ENCODE data around the gene TASP1.
"Not testable (repeated sequence)": the region's sequence is repeated elsewhere in the genome, so short reads cannot be mapped to it uniquely, and the experiment has no call there.

Gene TASP1

DNA sequence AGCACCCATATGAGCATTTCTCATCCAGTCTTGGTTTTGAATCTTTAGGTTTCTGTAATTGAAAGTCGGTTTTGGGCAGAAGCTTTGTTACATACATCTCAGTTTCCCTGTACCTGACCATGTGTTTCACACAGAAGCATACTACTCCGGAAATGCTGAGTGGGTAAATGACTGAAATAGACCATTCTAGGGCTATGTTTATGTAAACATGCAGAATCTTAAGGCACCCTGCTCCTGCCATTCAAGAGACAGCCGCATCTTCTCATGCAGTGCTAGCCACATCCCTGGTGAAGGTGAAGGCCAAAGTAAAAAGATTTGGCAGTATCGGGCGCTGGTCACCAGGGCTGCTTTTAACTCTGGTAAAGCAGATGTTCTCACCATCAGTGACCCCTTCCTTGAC is 246.3 kb downstream of the TASP1 start:
- FAIRE-seq, result no peak

DNA sequence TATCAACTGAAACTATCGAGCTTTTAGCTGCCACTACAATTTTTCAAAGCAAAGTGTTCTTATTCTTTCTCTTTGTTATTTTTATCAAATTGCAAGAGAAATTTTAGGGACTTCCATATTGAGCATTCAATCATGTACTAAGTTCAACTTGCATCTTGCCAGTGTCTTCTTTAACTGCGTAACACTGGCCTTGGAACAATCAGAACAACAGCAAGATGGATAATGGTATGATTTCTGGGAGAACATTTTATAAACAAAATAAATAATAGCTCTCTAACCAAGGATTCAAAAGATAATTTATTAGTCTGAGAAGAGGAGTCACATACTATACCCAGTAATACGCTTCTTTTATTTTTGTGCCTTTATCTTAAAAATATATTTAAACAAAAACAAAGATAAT is 249.6 kb downstream of the TASP1 start:
- no peak for FAIRE-seq

DNA sequence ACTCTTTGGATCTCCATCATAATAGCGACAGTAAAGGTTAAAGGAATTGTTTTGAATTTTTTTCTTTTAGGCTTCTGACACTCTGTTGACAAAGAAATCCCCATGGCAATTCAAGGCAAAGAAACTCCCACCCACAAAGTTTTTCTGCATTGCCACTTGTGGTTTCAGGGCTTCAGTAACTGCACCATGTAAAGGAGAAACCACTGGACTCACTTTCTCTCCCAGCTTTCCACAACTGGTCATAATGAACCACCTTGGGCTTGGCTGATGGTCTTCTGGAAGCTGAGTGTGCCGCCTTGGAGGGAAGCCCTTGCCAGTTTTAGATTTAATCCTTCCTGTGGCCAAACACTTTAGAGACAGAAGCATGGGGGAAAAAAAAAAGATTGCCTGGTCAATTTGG is 254.6 kb downstream of the TASP1 start:
- FAIRE-seq, result no peak

DNA sequence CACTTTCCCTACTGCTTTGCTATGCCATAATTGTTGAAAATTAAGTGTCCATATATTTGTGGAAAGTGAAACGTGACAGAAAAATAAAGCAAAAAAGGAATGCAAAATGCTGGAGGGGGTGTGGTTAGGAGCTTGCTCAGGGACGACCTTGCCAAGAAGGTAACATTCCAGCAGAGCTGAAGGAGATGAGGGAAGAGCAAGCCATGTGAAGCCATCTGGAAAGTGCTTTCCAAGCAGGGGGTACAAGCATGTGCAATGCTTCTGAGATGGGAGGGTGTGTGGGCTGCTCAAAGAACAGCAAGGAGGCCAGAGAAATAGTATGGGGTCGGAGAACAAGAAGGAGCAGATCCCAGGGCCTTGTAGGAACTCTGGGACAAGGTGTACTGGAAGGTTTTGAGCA is 255.9 kb downstream of the TASP1 start:
- no peak for FAIRE-seq

DNA sequence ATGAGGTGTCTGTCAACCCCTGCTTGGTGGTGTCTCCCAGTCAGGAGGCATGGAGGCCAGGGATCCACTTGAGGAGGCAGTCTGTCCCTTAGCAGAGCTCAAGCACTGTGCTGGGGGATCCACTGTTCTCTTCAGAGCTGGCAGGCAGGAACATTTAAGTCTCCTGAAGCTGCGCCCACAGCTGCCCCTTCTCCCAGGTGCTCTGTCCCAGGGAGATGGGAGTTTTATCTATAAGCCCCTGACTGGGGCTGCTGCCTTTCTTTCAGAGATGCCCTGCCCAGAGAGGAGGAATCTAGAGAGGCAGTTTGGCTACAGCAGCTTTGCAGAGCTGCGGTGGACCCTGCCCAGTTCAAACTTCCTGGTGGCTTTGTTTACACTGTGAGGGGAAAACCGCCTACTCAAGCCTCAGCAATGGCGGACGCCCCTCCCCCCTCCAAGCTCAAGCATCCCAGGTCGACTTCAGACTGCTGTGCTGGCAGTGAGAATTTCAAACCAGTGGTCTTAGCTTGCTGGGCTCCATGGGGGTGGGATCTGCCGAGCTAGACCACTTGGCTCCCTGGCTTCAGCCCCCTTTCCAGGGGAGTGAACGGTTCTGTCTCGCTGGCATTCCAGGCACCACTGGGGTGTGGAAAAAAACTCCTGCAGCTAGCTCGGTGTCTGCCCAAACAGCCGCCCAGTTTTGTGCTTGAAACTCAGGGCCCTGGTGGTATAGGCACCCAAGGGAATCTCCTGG is 258.1 kb downstream of the TASP1 start:
- not testable (repeated sequence) for FAIRE-seq

DNA sequence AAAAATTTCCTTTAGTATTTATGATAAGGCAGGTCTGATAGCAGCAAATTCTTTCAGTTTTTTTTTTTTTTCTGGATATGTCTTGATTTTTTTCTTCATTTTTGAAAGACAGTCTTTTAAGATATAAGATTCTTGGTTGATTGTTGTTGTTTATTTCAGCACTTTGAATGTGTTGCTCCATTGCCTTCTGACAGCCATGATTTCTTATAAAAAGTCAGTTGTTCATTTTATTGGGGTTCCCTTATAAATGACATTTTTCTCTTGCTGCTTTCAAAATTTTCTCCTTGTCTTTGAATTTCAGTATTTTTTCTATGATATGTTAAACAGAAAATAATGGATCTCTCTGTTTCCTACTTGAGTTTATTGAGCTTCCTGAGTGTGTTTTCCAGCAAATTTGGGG is 265.3 kb downstream of the TASP1 start:
- FAIRE-seq, result no peak

DNA sequence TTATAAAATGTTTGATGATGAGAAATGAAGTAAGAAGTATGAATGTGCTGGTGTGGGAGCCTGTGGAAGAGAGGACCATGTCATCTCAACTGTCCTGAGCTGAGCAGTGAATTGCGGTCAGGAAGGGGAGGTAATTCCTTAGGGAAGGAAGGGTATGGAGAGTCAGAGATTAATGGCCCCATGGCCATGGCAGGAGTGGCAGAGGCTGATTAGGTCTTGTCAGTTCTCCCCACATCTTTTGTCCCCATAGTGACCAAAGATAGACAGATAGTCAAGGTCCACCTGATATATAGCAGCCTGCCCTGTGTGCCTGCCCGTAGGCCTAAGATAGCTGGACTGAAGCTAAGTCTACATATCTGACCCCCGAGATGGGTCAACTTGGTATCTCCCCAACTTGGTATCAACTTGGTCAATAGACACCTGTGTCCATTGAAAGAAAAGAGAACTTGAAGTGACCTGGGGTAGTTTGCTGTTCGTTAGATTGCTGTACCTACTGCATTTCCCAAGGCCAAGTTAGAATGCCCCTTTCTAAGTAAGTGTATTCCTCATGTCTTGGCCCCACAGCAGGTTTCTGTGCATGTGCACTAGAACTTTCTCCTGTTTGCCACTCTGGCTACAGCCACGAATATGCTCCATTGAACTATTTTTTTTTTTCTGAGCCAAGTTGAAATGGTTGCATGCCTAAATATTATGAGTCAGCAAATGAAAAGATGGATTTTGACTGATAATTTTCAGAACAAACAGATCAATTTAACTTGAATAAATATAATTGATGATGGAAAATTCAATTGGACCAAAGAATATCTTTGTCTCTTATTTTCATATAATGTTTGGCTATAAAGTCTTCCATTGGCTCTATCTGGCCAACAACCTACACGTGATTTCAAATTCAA is 274.2 kb downstream of the TASP1 start:
- no peak for FAIRE-seq

DNA sequence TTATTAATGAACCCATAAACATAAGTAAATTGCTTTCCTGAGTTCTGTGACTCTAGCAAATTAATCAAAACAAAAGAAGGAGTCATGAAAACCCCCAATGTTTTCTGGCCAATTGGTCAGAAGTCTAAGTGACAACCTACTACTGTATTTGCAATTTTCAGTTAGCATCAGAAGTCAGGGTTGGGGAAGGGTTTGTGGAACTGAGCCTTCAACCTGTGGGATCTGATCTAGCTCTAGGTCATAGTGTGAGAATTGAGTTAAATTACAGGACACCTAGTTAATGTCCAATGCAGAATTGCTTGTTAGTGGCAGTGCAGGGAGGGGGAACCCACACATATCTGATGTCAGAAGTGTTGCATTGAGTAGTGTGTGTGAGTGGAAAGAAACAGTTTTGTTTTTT is 275.3 kb downstream of the TASP1 start:
- no peak for FAIRE-seq

DNA sequence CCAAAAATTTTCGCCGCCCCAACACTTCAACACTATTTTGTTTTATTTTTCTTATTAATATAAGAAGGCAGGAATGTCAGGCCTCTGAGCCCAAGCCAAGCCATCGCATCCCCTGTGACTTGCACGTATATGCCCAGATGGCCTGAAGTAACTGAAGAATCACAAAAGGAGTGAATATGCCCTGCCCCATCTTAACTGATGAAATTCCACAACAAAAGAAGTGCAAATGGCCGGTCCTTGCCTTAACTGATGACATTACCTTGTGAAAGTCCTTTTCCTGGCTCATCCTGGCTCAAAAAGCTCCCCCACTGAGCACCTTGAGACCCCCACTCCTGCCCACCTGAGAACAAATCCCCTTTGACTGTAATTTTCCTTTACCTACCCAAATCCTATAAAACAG is 276.6 kb downstream of the TASP1 start:
- FAIRE-seq, result not testable (repeated sequence)

DNA sequence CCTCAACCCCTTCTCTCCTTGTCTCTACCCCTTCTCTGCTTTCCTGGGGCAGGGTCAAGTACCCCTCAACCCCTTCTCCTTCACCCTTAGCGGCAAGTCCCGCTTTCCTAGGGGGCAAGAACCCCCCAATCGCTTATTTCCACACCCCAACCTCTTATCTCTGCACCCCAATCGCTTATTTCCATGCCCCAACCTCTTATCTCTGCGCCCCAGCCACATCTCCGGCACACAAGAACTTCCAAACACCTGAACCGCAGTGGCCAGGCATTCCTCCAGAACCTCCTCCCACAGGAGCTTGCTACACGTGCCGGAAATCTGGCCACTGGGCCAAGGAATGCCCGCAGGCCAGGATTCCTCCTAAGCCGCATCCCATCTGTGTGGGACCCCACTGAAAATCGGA is 279.8 kb downstream of the TASP1 start:
- not testable (repeated sequence) for FAIRE-seq

DNA sequence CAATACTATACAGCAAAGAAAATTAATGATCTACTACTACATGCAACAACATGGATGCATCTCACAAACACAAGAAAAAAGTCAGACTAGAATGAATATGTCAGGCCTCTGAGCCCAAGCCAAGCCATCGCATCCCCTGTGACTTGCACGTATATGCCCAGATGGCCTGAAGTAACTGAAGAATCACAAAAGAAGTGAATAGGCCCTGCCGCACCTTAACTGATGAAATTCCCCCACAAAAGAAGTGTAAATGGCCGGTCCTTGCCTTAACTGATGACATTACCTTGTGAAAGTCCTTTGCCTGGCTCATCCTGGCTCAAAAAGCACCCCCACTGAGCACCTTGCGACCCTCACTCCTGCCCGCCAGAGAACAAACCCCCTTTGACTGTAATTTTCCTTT is 280.9 kb downstream of the TASP1 start:
- not testable (repeated sequence) for FAIRE-seq

DNA sequence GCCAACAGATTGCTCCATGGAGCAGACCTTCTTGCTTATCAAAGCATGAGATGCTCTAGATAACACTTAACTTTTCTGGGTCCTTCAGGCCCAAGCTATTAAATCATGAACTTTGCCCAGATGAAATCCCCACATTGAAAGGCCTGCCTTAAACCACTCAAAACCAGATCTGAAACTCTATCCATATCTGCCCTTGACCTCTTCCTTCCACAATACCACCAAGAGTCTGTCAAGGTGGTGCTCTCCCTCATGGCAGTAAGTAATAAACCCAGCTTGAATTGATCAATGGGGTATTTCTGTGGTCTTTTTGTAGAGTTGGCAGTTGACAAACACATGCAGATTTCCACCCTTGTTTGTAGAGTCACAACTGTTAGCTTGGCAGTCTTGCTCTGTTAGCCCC is 282.1 kb downstream of the TASP1 start:
- no peak for FAIRE-seq

DNA sequence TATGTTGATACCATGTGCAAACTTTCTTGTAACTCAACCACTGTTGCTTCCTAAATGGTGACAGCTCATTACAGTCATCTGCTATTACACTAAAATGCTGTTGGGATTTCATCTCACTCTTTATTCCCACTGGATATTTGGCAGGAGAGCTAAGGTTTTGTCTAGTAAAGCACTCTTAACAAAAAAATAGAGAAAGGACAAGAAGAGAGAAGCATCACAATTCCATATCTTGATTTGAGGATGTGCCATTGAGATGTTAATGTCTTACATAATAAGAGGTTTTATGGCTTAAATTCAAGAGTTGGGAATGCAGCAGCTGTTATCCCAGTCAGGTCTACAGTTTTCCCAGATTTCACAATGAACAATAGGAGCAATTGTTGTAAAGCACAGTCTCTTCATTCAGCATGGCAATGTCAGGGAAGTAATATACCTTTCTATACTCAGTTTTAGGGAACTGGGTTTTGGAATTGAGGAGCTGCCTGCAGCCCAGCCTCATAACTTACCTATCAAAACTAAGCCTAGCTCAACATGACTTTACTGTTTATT is 282.7 kb downstream of the TASP1 start:
- FAIRE-seq, result no peak

DNA sequence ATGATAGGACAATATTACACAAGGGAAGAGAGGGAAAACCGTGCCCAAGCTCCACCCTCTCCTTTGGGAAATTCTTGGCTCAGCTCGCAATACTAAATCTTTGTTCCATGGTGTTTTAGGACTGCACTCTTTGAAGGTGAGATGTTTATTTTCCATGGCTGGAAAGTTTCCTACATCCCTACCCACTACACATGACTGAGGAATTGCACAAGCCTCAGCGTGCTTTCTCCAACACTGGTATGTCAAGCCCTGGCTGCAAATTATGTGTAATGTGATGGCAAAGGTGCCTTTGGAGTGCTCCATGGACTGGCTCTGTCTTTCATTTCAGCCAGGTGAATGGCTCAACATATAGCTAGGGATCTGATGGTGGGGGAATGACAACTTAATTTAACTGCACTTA is 283.3 kb downstream of the TASP1 start:
- FAIRE-seq, result no peak

DNA sequence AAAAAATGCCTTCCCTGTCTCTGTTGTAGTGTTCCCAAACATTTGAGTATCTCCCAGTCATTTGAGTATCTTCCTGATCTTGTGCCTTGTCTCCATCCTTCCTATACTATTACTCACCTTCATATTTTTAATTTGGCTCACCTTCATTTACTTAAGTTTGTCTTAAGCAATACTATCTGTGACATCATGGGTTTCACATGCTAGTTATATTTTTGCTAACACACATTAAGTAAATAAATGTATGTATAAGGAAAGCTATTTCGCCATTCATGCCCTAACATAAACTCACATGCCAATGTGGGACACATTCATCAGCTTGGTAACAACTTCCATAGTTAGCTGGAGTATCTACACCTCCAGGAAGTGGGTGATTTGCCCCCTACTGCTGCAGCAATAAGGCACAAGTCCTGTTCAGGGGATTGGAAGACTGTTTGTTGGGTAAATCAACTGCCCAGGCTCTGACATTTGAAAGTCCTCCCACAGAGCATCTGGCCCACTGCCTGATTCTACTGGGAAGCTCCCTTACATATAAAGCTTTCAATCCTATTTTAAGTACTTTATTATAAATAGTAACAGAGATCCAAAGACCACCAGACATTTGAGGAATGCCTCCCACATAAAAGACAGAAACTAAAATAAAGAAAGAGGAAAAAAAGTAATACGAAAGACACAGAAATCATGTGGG is 285.3 kb downstream of the TASP1 start:
- FAIRE-seq, result no peak

DNA sequence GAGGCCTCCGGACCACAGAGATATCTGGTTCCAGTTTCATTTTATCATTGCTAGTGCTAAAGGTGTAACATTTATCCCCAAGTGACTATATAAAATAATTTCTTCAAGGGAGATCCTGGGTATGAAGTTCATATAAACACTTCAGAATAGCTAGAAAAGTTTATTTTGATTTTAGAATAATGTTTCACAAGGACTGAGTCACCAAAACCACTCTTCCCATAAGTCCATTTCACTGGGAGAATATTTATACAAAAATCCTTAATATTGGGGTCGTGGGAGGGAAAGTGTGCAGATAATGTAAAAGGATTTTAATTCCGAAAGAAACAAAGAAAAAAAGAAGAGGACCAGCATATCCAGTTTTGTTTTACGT is 289.5 kb downstream of the TASP1 start:
- no peak for FAIRE-seq

DNA sequence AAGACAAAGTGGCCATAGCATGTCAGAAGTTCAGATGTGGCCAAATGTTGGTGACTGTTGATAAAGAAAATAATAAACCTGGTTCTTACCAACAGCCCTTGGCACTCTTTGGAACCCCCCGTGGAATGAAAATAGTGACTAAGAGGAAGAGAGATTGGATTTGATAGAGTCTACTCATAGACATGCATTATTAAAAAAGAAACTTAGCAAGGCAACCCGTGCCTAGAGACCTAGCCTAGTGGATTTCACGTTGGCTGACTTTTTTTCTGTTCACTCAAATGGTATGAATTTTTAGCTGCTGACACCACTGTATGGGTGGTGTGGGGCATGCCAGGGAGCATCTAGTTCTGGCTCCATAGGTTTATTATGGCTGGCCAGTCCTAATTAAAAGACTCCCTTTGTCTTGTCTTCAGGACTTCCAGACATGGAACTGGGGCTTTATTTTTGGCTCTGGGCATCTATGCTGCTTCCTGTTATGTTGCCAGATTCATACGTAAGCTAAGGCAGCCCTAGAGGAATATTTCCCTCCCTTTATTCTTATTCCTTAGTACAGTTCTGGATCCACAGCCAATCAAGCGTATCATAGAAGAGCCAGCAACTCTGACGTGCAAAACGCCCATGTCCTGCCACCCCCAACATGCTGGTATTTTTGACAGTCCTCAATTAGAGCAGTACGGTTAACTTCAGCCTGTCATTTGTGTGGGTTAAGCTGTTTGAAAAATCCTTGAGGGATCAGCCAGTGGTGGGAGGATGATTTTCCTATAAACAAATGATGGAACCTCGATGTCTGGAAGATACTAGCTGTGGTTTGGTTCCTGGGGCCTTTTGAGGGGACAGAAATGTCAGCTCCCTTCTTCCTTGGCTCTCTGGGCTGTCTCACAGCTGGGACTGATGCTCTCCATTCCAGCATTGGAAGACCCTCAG is 290.2 kb downstream of the TASP1 start:
- no peak for FAIRE-seq

DNA sequence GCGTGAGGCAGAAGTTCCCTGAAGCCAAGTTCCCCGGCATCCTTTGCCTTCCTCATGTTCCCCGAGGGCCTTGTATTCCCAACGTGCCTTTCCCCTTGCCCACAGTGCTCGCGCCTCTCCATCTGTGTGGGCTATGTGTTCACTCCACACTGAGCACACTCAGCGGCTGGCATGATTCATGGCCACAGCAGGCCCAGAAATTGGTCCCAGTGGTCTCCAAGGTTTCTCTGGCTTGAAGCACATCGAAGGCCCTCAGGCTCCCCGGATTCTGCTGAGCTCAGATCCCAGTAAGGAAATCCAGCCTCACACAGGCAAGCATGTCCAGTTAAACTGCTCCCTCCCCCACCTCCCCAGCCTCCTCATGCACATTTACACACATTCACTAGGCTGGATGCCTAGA is 294.1 kb downstream of the TASP1 start:
- no peak for FAIRE-seq

DNA sequence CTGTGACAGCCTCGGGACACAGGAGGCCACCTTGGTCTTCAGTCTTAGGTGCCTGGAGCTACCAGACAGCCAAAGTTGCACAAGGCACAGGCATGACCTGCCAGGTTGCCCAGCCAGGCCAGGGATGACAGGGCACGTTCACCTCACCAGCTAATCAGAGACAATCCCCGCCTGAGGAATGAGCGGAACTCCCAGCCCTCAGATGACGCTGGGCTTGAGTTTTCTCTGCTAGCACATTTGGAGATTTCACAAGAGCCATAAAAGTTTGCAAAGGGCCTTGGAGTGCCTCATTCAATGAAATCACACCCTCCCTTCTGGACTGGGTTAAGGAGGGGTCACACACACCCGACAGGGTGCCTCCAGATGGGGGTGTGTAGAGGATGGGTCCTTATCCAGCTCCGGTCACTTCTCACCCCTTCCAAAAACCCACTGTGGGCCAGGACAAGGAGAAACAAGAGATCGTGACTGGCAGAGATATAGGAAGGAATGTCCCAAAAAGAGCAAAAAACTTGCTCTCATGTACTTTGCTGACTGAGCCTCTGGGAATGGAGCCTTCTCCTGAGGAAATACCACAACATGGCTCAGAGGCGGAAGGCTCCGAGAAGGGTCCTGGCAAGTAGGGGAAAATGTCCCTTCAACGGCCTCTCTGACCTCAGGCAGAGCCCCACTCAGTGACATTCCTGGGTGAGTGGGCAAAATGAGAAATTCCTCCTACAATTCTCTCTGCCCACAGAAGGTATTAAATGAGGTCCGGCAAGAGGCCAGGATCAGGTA is 296.1 kb downstream of the TASP1 start:
- no peak for FAIRE-seq

DNA sequence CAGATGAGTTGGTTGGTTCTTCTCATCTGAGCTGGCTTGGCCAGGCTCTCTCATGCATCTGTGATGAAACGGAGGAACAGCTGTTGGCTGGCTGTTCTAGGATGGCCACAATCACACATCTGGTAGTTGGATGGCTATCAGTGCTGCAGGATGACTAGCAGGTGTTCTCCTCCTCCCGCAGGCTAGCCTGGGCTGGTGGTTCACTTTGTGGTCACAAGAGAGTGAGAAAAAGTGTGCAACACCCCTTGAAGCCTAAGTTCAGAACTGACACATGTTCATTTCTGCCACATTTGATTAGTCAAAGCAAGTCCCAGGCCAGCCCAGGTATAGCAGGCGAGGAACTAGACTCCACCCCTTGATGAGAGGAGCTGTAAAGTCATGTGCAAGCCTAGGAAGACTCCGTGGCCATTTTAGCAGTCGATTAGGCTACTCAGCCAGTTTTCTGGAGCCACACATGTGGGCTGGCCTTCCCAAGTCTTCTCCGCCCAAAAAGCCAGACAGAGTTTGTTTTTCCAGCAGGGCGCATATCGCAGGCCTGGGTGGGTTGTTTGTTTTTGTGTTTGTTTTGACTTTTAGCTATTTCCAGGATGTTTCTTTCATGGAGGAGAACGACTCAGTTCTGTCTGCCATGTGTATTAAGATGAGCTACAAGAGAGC is 296.9 kb downstream of the TASP1 start:
- FAIRE-seq, result no peak

DNA sequence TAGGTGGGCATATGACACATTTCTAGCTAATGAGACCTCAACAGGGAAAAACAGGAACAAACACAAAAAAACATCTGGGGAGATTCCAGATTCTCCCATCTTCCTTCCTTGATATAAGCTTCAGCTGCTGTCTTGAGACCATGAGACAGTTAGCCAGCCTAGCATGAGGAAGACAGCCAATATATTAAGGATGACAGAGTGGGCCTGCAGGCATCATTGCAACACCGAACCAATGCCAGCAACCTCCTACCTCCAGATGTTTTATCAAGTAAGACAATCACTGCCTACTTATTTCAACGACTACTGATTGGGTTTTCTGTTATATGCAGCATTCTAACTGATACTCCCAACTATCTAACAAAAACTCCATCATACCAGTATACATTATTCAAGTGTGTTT is 298.6 kb downstream of the TASP1 start:
- FAIRE-seq, result no peak

Data from TTC549 (cell line).